AG04450 (cell line): Measurements from ENCODE around the gene AK9. TPM values are rescaled to one million over a fixed set of nuclear protein-coding genes. Genes with fewer than 3 reads are reported as not detected.

Experiments
- CTCF ChIA-PET: fragments of 300-600, 350-600 bp; formaldehyde crosslinking; extraction: SDS; loops from one replicate; lab custom pipeline; 2022; ENCODE audit warnings: antibody characterized with exemption, inconsistent platforms; lab: Charles Lee
- POLR2A ChIA-PET: fragments of 350-600 bp; formaldehyde crosslinking; extraction: SDS; loops from one replicate; lab custom pipeline; 2021; ENCODE audit warnings: antibody characterized with exemption, inconsistent platforms; lab: Yijun Ruan, JAX
- DNase-seq: peaks from one replicate; pipeline ENCODE4 v3.0.0-alpha.2; 2011; ENCODE audit warnings: low read depth, low spot score
- H3K27ac ChIP-seq: one replicate; pipeline ENCODE4 v1.5.1; 2012; ENCODE audit warnings: low read depth, low read length, control low read depth
- H3K27me3 ChIP-seq: one replicate; pipeline ENCODE4 v1.6.0; 2012; ENCODE audit warnings: low read length; ENCODE audit not compliant: control insufficient read depth, insufficient read depth
- H3K4me3 ChIP-seq: 2 replicates; pipeline ENCODE4 v1.5.1; 2011; ENCODE audit warnings: mild to moderate bottlenecking, low read depth, low read length, control low read depth
- H3K9me3 ChIP-seq: 2 replicates; pipeline ENCODE4 v1.5.1; 2012; ENCODE audit warnings: low read length; ENCODE audit not compliant: control insufficient read depth, insufficient read depth
- CTCF ChIP-seq: IDR thresholded peaks from 2 replicates; pipeline ENCODE4 v1.5.1; 2011; ENCODE audit warnings: low read depth, low read length, control low read depth, inconsistent platforms
- polyA minus RNA-seq: library from RNA; depleted of rRNA, polyadenylated mRNA; stranded (reverse); fragments of >200 nt; gene quantifications from 2 replicates; pipeline ENCODE4 v1.2.3, GENCODE V29; 2011; rRNA and poly(A)+ RNA removed
- polyA plus RNA-seq: library from polyadenylated mRNA; depleted of rRNA; stranded (reverse); fragments of >200 nt; gene quantifications from 2 replicates; pipeline ENCODE4 v1.2.3, GENCODE V29; 2011; rRNA removed

Gene AK9
- polyA plus RNA-seq: 2.6 and 3.6 TPM in 2 replicates
- polyA minus RNA-seq: 1.1 and 1.5 TPM in 2 replicates

GRCh38 chr6:109690737-109691621 lies at the start of gene AK9, which contains the start of gene FIG4:
AK9 (minus strand) TSS chr6:109691202; CDS start chr6:109675745, 15,457 bp downstream.
FIG4 (plus strand) TSS chr6:109691296; CDS start chr6:109691436, 140 bp downstream.
- no peaks in the 10 kb centered on the region for H3K27me3 ChIP-seq
- TF ChIP-seq CTCF: peak; percentile 42
- H3K27ac ChIP-seq: peak within 1 kb of the TSS; percentile 75
- peak; percentile 72 for DNase-seq
- H3K9me3 ChIP-seq: peaks cover 2% of the 10 kb centered on the region; the same call in 1 of the 2 replicates
- ChIA-PET POLR2A (no interaction called here), CTCF (interaction anchor here (1.0 to 5.1 kb wide), 3 partner anchors 11 to 348 kb away, joined by 4 to 45 read pairs (median 5); no protein-coding TSS in a partner anchor)
- H3K4me3 ChIP-seq: peak within 1 kb of the TSS; percentile 88

- H3K27me3 ChIP-seq: no peaks in the 10 kb centered on the region
- H3K27ac ChIP-seq: no peak overlapping the region
- H3K4me3 ChIP-seq: no peak overlapping the region
- DNase-seq: no peak
- H3K9me3 ChIP-seq: no peaks in the 10 kb centered on the region
- ChIA-PET POLR2A (no interaction called here), CTCF (interaction anchor here (1.5 kb wide), 1 partner anchor 299 kb away, joined by 3 read pairs; no protein-coding TSS in a partner anchor)
- TF ChIP-seq CTCF: no peak
These were observed 49.8 kb upstream of the AK9 start for GRCh38 chr6:109740787-109741186.

- Histone ChIP-seq H3K27ac (no peak overlapping the region), H3K9me3 (no peaks in the 10 kb centered on the region), H3K4me3 (no peak overlapping the region), H3K27me3 (no peaks in the 10 kb centered on the region)
- DNase-seq: no peak
- ChIA-PET POLR2A (no interaction called here), CTCF (no interaction called here)
- no peak for TF ChIP-seq CTCF
These were observed 48.7 kb upstream of the AK9 start for GRCh38 chr6:109739686-109740085.

- TF ChIP-seq CTCF: no peak
- H3K4me3 ChIP-seq: no peak overlapping the region
- H3K27ac ChIP-seq: no peak overlapping the region
- H3K9me3 ChIP-seq: no peaks in the 10 kb centered on the region
- CTCF ChIA-PET: interaction anchor here (0.6 kb wide), 1 partner anchor 128 kb away, joined by 3 read pairs; no protein-coding TSS in a partner anchor
- no peak for DNase-seq
- POLR2A ChIA-PET: no interaction called here
- no peaks in the 10 kb centered on the region for H3K27me3 ChIP-seq
These were observed 47.7 kb upstream of the AK9 start for GRCh38 chr6:109738667-109739066.

DNA sequence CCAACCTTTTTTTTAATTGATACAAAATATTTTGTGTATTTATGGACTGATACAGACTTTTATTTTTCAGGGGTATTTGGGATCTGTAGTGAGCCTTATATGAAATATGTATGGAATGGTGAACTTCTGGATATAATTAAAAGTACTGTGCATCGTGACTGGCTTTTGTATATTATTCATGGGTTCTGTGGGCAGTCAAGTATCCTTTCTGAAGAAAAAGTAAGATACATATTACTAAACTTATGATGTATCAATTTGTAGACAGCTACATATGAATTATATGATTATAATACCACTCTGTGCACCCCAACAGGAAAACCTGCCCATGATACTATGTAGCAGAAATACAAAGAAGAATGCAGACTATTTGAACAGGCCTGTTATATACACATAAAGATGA lies 47.3 kb upstream of the AK9 start:
- DNase-seq: no peak
- ChIA-PET POLR2A (no interaction called here), CTCF (no interaction called here)

More for the DNA sequence above, 47.3 kb upstream of the AK9 start:
- H3K9me3 ChIP-seq: no peaks in the 10 kb centered on the region
- H3K27ac ChIP-seq: no peak overlapping the region
- H3K27me3 ChIP-seq: no peaks in the 10 kb centered on the region
- TF ChIP-seq CTCF: no peak
- no peak overlapping the region for H3K4me3 ChIP-seq
